NCI-H2196 (cell line): Measurements from ENCODE around the gene MYH7.
"Not testable (repeated sequence)": the region's sequence is repeated elsewhere in the genome, so short reads cannot be mapped to it uniquely, and the experiment has no call there.

Experiments
- DNase-seq: peaks from one replicate; lab custom pipeline; 2025; ENCODE audit not compliant: unreplicated experiment; lab: John Stamatoyannopoulos, UW

The MYH7 gene

DNA sequence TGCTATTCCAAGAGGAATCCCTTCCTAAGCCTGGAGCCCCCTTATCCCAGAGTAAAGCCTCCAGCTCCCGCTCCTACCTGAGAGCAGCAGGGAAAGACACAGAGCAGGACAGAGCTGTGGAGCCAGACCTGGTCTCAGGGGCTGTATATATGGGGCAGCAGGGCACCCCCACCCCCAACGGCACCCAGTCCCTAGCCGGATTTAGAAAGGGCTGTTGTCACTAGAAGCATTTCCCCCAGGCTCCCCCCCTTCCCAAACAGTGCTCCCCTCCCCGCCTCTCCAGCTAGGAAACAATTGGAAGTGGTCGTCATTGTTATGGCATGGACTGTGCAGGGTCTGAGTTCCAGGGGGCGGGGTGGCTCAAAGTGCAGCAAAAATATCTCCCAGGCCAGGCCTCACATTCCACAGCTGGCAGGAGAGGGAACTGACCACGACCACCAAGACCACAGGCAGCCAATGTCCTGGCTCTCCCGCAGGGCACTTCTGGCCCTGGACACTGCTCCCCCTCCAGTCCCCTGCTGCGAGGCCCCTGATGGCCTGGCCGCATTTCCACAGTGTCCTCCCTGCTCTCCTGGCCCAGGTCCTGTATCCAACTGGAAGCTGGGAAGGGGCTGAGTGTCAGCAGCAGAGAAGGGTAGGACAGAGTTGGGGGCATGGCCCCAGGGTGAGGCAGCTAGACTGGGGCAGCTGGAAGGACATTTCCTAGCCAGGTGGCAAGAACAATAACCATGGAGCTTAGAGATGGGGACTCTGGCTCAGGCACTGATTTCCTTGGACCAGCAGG lies at the start of gene MYH7:
TSS of gene MYH7 (minus strand) at position 118 of the 784 bp plus-strand sequence. CDS start 1,928 bp downstream, outside the sequence.
- no peak for DNase-seq

- peak; percentile 77 for DNase-seq
These were observed 47.9 kb upstream of the MYH7 start for GRCh38 chr14:23483236-23483854.

- no peak for DNase-seq
These were observed 47.3 kb upstream of the MYH7 start for GRCh38 chr14:23482823-23483148.

DNA sequence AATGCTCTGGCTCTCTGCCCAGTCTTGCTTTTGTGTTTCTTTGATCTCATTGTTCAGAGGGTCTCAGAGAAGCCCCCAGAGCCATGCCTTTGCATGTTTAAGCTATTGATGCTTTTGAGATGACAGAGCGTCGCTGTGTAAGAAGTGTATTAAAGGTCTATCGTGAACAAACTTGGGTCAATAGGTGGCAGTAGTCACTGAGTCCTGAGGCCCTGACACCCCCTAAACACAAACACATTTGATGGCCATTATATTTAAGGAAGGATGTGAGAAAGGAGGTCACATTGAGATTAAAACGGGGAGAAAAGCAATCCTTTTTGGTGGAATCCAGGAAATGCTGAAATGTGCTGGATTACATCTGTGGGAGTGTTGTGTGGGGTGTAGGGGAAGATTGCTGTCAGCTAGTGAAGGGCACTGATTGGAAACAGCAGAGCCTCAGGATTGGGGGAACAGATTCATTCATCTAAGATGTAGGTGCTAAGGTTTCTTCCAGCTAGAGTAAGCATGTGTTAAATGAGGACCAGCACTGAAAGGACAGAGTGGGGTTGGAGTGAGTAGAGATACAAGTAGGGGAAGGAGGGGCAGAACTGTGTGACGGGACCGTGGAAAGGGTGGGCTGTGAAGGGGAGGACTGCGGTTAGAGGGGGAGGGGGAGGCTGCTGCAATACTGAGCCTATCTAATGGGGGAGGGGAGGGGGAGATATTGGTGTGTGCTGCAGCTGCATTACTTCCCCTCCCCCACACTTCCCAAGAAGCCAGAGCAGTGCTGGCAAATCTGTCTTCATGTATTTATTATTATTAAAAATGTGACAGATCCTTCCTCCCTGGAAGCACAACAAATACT lies 46.7 kb upstream of the MYH7 start:
- DNase-seq, result peak; percentile 12

DNA sequence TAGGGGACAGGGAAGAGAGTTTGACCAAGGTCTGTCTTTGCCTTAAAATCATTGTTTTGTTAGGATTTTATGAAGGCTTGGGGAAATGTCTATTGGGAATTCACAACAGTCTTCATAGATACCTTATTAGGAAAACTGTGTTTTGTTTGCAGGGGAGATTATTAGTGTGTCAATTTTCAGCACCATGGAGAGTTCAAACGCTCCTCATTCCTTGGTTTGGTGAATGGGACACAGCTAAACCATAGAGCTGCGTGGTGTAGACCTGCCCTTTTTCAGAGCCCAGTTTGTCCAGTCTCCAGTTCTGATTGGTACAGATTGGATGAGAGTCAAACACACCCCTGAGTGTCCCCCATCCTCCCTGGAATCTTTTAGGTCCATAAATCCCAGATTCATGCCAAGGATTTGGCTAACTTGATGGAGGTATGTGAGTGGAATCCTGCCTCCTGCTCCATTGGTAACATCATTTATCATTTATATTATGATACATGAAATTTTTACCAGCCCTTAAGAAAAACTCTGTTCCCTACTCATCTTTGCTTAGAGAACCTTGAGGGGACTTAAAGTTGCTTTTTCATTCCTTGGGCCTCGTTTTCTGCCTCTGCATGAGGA lies 46.0 kb upstream of the MYH7 start:
- DNase-seq, result no peak

- DNase-seq, result peak; percentile 71
These were observed 42.8 kb upstream of the MYH7 start for GRCh38 chr14:23478109-23478759.

- no peak for DNase-seq
These were observed 35.5 kb upstream of the MYH7 start for GRCh38 chr14:23470947-23471346.

- DNase-seq, result no peak
These were observed 34.5 kb upstream of the MYH7 start for GRCh38 chr14:23469906-23470403.

- DNase-seq, result peak; percentile 99
These were observed 33.9 kb upstream of the MYH7 start, which contains the start of gene NGDN for GRCh38 chr14:23469127-23469905. Gene NGDN (plus strand): TSS chr14:23469703. CDS start chr14:23469716, 13 bp downstream.

- no peak for DNase-seq
These were observed 33.3 kb upstream of the MYH7 start for GRCh38 chr14:23468704-23469126.

DNA sequence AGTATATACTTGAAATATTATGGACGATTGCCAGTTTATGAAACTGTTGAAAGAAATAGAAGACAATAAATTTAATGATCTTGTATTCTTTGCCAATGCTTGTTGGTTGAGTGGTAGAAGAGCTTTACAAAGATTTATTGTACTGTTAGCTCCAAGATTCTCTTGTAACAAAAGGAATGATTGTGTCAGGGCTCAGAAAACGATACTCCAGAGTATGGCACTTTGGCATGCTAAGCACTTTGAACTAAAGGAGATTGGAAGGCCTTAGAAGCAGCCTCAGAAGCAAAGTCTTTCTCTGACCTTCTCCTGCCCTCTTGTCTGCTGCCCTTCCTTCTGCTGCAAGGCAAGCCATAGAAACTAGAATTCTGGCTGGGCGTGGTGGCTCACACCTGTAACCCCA lies 29.8 kb upstream of the MYH7 start:
- DNase-seq, result no peak

DNA sequence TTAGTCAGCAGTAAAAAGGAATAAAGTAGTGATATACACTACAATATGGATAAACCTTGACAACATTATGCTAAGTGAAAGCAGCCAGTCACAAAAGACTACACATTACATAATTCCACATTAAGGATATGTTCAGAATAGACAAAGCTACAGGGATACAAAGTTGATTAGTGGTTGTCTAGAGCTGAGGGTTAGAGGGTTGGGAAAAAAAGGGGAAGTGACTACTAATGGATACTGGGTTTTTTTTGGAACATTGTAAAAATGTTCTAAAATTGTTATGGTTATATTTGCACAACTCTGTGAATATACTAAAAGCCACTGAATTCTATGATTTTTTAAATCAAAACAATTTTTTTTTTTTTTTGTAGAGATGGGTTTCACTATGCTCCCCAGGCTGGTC lies 29.2 kb upstream of the MYH7 start:
- no peak for DNase-seq

DNA sequence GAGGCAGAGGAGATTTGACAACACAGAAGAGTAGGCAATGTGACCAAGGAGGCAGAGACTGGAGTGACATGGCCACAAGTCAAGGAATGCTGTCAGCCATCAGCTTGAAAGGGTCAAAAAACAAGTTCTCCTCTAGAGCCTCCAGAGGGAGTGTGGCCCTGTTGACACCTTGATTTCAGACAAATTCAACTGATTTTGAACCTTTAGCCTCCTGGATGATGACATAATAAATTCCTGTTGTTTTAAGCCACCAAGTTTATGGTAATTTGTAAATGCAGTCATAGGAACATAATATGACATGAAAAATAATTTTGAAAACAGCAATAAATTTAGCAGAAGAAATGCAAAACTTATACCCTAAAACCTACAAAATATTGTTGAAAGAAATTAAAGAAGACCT lies 25.5 kb upstream of the MYH7 start:
- DNase-seq, result no peak

DNA sequence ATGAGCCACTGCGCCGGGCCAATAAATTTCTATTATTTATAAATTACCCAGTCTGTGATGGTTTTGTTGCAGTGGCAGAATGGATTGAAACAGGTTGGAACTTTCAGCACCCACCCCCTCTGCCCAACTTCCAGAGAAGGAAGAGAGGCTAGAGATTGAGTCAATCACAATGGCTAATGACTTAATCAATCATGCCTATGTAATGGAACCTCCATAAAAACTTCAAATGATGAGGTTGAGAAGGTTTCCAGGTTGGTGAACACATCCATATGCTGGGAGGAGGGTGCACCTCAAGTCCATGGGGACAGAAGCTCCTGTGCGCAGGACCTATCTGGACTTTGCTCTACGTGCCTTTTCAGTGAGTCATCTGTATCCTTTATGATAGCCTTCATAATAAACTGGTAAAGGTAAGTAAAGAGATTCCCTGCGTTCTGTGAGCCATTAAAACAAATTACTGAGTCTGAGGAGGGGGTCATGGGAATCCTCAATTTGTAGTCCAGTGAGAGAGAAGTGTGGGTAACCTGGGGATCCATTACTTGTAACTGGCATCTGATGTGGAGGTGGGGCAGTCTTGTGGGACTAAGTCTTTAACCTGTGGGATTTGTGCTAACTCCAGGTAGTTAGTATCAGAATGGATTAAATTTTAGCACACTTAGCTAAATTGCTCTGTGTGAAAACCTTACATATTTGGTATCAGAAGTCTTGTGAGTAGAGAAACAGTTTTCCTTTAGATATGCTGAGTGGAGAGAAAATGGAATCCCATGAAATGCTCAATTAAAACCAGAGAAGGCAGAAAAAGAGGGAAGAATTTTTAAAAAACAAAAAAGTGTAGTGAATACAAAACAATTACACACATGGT lies 22.4 kb upstream of the MYH7 start:
- no peak for DNase-seq

DNA sequence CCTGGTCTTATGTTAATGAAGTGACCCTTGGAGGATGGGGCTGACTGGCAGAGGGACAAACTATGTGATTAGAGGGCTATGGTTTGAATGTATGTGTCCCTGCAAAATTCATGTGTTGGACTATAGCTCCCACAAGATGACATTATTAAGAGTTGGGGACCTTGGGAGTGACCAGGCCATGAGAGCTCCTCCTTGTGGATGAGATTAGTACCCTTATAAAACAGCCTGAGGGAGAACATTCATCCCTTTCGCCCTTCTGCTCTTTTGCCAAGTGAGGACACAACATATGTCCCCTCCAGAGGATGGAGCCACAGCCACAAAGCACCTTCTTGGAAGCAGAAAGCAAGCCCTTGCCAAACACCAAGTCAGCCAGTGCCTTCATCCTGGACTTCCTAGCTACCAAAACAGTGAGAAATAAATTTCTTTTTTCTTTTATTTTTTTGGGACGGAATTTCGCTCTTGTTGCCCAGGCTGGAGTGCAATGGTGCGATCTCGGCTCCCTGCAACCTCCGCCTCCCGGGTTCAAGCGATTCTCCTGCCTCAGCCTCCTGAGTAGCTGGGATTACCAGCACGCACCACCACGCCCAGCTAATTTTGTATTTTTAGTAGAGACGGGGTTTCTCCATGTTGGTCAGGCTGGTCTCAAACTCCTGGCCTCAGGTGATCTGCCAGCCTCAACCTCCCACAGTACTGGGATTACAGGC lies 21.6 kb upstream of the MYH7 start:
- DNase-seq, result not testable (repeated sequence)

DNA sequence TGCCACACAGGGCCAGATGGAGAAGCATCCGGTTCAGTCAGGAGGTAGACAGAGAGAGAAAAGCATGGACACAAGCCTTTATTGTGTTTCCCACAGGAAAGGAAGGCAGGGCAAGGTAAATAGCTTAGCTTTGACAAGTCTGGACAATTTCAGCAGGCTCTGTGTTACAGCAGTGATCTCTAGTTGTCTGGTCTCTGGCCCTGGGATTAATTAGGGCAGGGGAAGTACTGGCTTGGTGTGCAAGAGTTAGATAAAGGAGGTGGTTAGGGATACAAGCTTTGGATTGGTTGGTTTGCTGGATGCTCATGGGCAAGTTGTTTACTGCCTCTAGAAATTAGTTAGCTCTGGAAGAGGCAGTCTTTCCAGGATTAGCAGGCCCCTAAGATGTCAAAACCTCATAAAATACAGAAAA lies 19.0 kb upstream of the MYH7 start:
- DNase-seq, result no peak

DNA sequence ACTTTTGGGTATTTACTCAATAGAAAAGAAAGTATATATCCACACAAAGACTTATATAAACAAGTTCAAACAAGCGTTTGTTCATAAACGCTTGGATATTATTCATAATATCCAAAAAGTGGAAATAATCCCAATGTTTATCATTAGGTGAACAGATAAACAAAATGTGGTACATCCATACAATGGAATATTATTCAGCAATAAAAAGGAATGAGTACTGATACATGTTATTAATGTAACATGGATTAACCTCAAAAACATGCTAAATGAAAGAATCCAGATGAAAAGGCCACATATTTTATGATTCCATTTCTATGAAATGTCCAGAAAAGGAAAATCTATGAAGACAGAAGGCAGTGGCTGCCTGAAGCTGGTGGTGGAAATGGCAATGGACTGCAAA lies 16.8 kb upstream of the MYH7 start:
- no peak for DNase-seq

- DNase-seq, result no peak
These were observed 14.9 kb upstream of the MYH7 start for GRCh38 chr14:23450379-23450778.
